ENCODE measurements around the gene DEFB132.

DNA sequence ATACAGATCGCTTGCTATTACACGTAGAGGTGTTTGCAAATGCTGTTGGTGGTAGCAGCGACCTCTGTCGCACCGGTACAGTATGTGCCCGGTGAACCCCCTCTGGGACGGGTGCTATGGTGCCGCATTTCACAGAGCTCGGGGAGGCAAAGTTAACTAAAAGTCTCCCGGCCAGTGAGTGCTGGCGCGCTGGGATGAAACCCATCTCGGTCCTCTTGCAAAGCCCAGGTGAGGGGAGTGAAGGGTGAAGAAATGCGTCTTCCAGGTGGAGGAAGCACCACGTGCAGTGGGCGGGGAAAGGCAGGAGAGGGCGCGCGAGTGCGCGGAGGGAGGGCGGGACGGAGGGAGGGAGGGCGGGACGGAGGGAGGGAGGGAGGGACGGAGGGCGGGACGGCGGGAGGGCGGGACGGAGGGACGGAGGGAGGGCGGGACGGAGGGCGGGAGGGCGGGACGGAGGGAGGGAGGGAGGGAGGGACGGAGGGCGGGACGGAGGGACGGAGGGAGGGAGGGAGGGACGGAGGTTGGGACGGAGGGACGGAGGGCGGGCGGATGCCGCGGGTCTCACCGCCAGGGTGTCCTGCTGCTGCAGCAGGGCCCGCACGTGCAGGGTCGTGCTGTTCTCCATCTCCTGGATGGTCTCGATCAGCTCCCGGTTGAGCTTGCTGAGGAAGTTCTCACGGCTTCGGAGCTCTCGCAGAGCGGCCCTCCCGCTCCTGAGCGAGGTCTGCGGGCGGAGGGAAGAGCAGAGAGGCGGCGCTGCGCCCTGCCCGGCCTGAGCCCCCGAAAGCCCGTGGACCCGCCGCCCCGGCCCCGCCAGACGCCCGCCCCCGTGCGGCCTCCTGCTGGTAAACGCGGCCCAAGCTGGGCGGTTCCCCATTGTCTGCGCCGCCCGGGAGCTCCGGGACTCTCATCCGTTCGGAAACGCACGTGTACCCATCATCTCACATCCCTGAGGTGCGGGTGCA lies 21.4 kb downstream of the DEFB132 start:
- TF ChIP-seq, protein P1, sequence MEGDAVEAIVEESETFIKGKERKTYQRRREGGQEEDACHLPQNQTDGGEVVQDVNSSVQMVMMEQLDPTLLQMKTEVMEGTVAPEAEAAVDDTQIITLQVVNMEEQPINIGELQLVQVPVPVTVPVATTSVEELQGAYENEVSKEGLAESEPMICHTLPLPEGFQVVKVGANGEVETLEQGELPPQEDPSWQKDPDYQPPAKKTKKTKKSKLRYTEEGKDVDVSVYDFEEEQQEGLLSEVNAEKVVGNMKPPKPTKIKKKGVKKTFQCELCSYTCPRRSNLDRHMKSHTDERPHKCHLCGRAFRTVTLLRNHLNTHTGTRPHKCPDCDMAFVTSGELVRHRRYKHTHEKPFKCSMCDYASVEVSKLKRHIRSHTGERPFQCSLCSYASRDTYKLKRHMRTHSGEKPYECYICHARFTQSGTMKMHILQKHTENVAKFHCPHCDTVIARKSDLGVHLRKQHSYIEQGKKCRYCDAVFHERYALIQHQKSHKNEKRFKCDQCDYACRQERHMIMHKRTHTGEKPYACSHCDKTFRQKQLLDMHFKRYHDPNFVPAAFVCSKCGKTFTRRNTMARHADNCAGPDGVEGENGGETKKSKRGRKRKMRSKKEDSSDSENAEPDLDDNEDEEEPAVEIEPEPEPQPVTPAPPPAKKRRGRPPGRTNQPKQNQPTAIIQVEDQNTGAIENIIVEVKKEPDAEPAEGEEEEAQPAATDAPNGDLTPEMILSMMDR (IDR thresholded peaks at IDR 0.05): no peak
- no peak for TF ChIP-seq POLR2A (IDR thresholded peaks at IDR 0.05)

Data from suprapubic skin (tissue), 3 donors.